ENCODE data around the gene TLK2. TPM values are rescaled to one million over a fixed set of nuclear protein-coding genes. Genes with fewer than 3 reads are reported as not detected.

Gene TLK2
- total RNA-seq, 4 donors from 2014 or later = 45.8 to 78.1 (median 54.1) TPM

DNA sequence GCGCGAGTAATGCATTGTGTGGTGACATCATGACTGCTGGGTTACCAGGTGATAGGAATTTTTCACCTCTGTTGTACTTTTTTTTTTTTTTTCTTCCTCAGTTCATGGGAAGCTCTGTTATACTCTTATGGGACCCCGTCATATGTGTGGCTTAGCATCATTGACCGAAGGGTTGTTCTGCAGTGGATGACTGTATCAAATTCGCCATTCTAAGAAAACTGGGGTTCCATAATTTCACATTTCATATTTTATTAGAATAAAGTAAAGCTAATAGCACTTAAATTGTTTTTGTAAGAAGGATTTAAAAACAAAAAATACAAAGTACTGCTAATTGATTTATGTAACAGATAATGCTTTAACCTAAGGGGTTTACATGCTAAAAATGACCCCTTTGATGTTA lies 116.9 kb downstream of the TLK2 start:
- H3K9me3 ChIP-seq = no peaks in the 10 kb centered on the region
- intact Hi-C loops (cut with DNase I) = no loop called here
- no peak for DNase-seq
- 97 to 98% methylated on average over 5 of the region's 5 CpGs for WGBS, 2 donors
- H3K27ac ChIP-seq = no peak overlapping the region
- peaks cover 8 to 16% of the 10 kb centered on the region in 2 donors for H3K36me3 ChIP-seq
- H3K4me3 ChIP-seq (replicated peaks in 1 of 3) = no peak overlapping the region
- TF ChIP-seq, protein P1, sequence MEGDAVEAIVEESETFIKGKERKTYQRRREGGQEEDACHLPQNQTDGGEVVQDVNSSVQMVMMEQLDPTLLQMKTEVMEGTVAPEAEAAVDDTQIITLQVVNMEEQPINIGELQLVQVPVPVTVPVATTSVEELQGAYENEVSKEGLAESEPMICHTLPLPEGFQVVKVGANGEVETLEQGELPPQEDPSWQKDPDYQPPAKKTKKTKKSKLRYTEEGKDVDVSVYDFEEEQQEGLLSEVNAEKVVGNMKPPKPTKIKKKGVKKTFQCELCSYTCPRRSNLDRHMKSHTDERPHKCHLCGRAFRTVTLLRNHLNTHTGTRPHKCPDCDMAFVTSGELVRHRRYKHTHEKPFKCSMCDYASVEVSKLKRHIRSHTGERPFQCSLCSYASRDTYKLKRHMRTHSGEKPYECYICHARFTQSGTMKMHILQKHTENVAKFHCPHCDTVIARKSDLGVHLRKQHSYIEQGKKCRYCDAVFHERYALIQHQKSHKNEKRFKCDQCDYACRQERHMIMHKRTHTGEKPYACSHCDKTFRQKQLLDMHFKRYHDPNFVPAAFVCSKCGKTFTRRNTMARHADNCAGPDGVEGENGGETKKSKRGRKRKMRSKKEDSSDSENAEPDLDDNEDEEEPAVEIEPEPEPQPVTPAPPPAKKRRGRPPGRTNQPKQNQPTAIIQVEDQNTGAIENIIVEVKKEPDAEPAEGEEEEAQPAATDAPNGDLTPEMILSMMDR (IDR thresholded peaks at IDR 0.05) = no peak
- TF ChIP-seq POLR2A (IDR thresholded peaks at IDR 0.05) = no peak
- peaks cover 0 to 4% of the 10 kb centered on the region in 2 donors for H3K4me1 ChIP-seq
- H3K27me3 ChIP-seq = no peaks in the 10 kb centered on the region

DNA sequence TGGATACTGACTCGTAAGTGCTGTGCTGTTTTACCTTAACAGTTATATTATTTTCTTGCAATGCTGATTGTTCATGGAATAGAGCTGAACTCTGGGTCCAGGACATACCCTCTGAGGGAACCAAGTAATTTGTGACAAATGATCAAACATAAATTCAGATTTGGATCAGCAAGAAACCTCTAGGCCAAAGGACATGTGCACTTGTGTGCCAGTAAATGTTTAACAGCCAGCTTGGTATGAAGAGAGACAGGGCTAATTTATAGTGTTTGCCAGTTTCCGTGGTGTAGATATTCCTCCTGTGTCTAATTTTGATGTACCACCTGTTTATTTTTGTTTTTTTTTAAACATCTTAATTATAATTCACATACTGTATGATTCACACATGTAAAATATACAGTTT lies 118.0 kb downstream of the TLK2 start:
- Histone ChIP-seq H3K9me3 (no peaks in the 10 kb centered on the region), H3K27me3 (no peaks in the 10 kb centered on the region), H3K27ac (no peak overlapping the region), H3K4me1 (peaks cover 0 to 4% of the 10 kb centered on the region in 2 donors), H3K4me3 (replicated peaks in 1 of 3) (no peak overlapping the region), H3K36me3 (peaks cover 8 to 16% of the 10 kb centered on the region in 2 donors)
- 97 to 99% methylated on average over 2 of the region's 2 CpGs for WGBS, 2 donors
- TF ChIP-seq, protein P1 (IDR thresholded peaks at IDR 0.05) = no peak
- no peak for TF ChIP-seq POLR2A (IDR thresholded peaks at IDR 0.05)
- DNase-seq = no peak
- intact Hi-C loops (cut with DNase I) = no loop called here

DNA sequence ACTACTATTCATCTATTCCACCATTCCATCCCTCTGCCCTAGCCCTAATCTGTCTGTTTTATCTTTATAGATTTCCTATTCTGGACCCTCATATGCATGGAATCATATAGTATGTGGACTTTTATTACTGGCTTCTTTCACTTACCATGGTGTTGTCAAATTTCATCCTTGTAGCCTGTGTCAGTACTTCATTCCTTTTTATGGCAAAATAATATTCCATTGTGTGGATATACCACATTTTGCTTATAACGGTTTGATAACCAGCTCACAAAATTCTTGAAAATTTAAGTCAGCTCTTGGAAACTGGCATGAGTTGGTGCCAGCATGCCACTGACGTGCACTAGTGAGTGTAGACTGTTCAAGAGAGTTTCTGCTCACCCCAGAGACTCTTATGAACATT lies 118.5 kb downstream of the TLK2 start:
- no peaks in the 10 kb centered on the region for H3K27me3 ChIP-seq
- no peaks in the 10 kb centered on the region for H3K9me3 ChIP-seq
- H3K27ac ChIP-seq = no peak overlapping the region
- TF ChIP-seq, protein P1 (IDR thresholded peaks at IDR 0.05) = no peak
- TF ChIP-seq POLR2A (IDR thresholded peaks at IDR 0.05) = no peak
- no peak overlapping the region for H3K4me3 ChIP-seq (replicated peaks in 1 of 3)
- intact Hi-C loops (cut with DNase I) = no loop called here
- H3K4me1 ChIP-seq = peaks cover 0 to 4% of the 10 kb centered on the region in 2 donors
- peaks cover 8 to 16% of the 10 kb centered on the region in 2 donors for H3K36me3 ChIP-seq
- WGBS, 2 donors = 93 to 97% methylated on average over 2 of the region's 2 CpGs
- no peak for DNase-seq

DNA sequence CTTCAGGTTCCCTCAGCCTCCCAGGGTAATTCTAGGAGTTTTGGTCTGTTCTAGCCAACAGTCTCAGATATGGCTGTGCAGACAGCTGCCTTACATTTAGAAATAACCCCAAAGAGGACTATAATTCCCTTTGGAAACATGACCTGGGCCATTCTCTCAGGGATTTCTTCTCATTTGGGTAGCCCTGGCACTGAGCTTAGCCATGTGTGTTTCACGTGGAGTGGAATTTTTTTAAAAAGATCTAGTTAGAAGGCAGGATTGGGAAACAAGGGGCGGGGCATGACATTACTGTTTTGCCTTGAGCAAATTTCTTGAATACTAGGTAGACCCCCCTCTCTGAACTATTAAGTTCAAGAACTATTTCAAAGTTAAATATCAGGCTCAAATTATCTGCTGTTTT lies 119.3 kb downstream of the TLK2 start:
- H3K27me3 ChIP-seq = no peaks in the 10 kb centered on the region
- intact Hi-C loops (cut with DNase I) = no loop called here
- H3K4me1 ChIP-seq = peaks cover 0 to 4% of the 10 kb centered on the region in 2 donors
- H3K4me3 ChIP-seq (replicated peaks in 1 of 3) = no peak overlapping the region
- no peak for DNase-seq
- peaks cover 8 to 21% of the 10 kb centered on the region in 2 donors for H3K36me3 ChIP-seq
- WGBS, 2 donors = 83 to 85% methylated on average over 2 of the region's 2 CpGs
- H3K27ac ChIP-seq = peak overlapping the region in 1 of 3 donors; percentile 13
- H3K9me3 ChIP-seq = no peaks in the 10 kb centered on the region
- TF ChIP-seq POLR2A (IDR thresholded peaks at IDR 0.05) = no peak
- TF ChIP-seq, protein P1 (IDR thresholded peaks at IDR 0.05) = no peak

DNA sequence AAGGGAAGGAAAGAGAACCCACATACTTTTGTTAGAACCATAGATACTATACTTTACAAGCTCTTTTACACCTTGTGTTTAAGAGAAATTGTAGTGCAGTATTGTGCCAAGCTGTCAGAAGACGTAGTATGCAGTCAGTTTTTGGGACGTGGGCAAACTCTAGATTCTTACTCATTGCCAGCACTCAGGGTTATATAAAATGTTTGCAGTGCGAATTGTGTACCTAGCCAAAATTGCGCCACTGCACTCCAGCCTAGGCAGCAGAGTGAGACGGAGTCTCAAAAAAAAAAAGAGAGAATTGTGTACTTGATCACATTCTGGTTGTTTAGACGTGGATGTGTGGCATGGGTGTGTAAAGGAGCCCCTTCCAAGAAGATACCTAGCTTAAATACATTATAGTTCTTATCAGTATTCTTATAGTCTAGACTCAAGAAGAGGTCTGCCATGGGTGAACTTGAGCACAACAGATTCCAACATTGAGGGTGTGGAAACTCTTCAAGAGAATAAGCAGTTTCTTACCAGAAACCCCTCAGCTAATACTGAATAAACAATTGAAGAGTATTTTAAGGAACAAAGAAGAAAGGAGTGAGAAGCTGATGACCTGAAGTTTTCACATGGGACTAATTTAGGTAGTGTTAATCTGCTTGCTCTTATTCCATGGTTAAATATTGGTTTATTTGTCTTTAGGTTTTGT lies 121.5 kb downstream of the TLK2 start:
- Histone ChIP-seq H3K9me3 (no peaks in the 10 kb centered on the region), H3K27ac (no peak overlapping the region), H3K4me1 (peaks cover 0 to 4% of the 10 kb centered on the region in 2 donors), H3K27me3 (no peaks in the 10 kb centered on the region), H3K4me3 (replicated peaks in 1 of 3) (no peak overlapping the region), H3K36me3 (peaks cover 14 to 21% of the 10 kb centered on the region in 2 donors)
- no peak for DNase-seq
- TF ChIP-seq, protein P1 (IDR thresholded peaks at IDR 0.05) = no peak
- TF ChIP-seq POLR2A (IDR thresholded peaks at IDR 0.05) = no peak
- WGBS, 2 donors = 74 to 83% methylated on average over 6 of the region's 6 CpGs
- intact Hi-C loops (cut with DNase I) = no loop called here

Measured in thyroid gland (tissue), 4 donors.